A549 (cell line): ENCODE results near the gene OR7G3. TPM values are rescaled to one million over a fixed set of nuclear protein-coding genes. Genes with fewer than 3 reads are reported as not detected.

Experiments
- ATAC-seq, 2 experiments: fragments of 200-7000 bp in 1 of 2; fragments of >200 bp in 1 of 2; cut with Nextera tagmentation in 1 of 2; cut with Tn5 transposase in 1 of 2; 3 replicates each; pipeline versions ENCODE4 v1.8.0 to v1.9.1; 2018 to 2020; ENCODE audit warnings: mild to moderate bottlenecking in 1 of 2, moderate library complexity in 1 of 2
- CTCF ChIA-PET: fragments of 300-600 bp; sonication (Branson Sonifier 250); formaldehyde crosslinking; extraction: SDS; loops from one replicate; lab custom pipeline; 2021; ENCODE audit warnings: antibody characterized with exemption, inconsistent platforms; lab: Yijun Ruan, JAX
- POLR2A ChIA-PET: fragments of 350-600 bp; formaldehyde crosslinking; extraction: SDS; loops from one replicate; lab custom pipeline; 2021; ENCODE audit warnings: antibody characterized with exemption, inconsistent platforms; lab: Yijun Ruan, JAX
- DNase-seq, 2 experiments: peaks; one replicate each; pipeline versions ENCODE4 v3.0.0 to v3.0.0-alpha.2; 2011 to 2016; ENCODE audit warnings: low read depth in 1 of 2, low spot score in 1 of 2
- FAIRE-seq: peaks from 2 replicates; lab custom pipeline; 2011; peaks lifted over from hg19 to GRCh38; lab: Jason Lieb, UNC
- H3K27ac ChIP-seq, 2 experiments: fragments of >200 bp; sonication (Bioruptor Twin); formaldehyde crosslinking; 3 replicates each; pipeline ENCODE4 v1.5.1; 2016 to 2017
- H3K4me1 ChIP-seq: fragments of >200 bp; sonication (Bioruptor Twin); formaldehyde crosslinking; 3 replicates; pipeline ENCODE4 v1.6.1; 2016
- H3K4me2 ChIP-seq: fragments of >200 bp; sonication (Bioruptor Twin); formaldehyde crosslinking; 3 replicates; pipeline ENCODE4 v1.6.1; 2016
- H3K4me3 ChIP-seq: fragments of >200 bp; sonication (Bioruptor Twin); formaldehyde crosslinking; 3 replicates; pipeline ENCODE4 v1.5.1; 2016
- H3K9me3 ChIP-seq: fragments of >200 bp; sonication (Bioruptor Twin); formaldehyde crosslinking; 3 replicates; pipeline ENCODE4 v1.6.1; 2016
- BHLHE40 ChIP-seq: IDR thresholded peaks from 2 replicates; pipeline ENCODE4 v1.6.1; 2012; ENCODE audit warnings: low read depth, low read length, inconsistent platforms
- CBX8 ChIP-seq: fragments of 200-600 bp; sonication (generic); IDR thresholded peaks from 2 replicates; pipeline ENCODE4 v1.6.1; 2016
- CEBPB ChIP-seq, 2 experiments: fragments of >200 bp in 1 of 2; sonication (Bioruptor Twin) in 1 of 2; formaldehyde crosslinking in 1 of 2; IDR thresholded peaks; 2 replicates each; pipeline ENCODE4 v1.6.1; 2012 to 2016
- CHD2 ChIP-seq: fragments of 150-350 bp; IDR thresholded peaks from 2 replicates; pipeline ENCODE4 v1.6.1; 2014; ENCODE audit warnings: low read length; ENCODE audit not compliant: partially characterized antibody
- CTCF ChIP-seq: fragments of >200 bp; sonication (Bioruptor Twin); formaldehyde crosslinking; IDR thresholded peaks from 3 replicates; pipeline ENCODE4 v1.5.1; 2016
- EHMT2 ChIP-seq: fragments of 200-600 bp; sonication (generic); IDR thresholded peaks from 2 replicates; pipeline ENCODE4 v1.6.1; 2016; ENCODE audit warnings: antibody characterized with exemption, low read depth, mild to moderate bottlenecking, moderate library complexity
- EP300 ChIP-seq, 2 experiments: fragments of >200 bp; sonication (Bioruptor Twin); formaldehyde crosslinking; IDR thresholded peaks; 2 replicates in 1 of 2; 3 replicates in 1 of 2; pipeline ENCODE4 v1.6.1; 2016 to 2017
- ESRRA ChIP-seq: fragments of 150-350 bp; IDR thresholded peaks from 2 replicates; pipeline ENCODE4 v1.6.1; 2014; ENCODE audit warnings: mild to moderate bottlenecking, low read length, borderline replicate concordance
- FOSB ChIP-seq: fragments of 250-450 bp; sonication (Bioruptor Pico); IDR thresholded peaks from 2 replicates; pipeline ENCODE4 v1.5.0; 2020; ENCODE audit warnings: mild to moderate bottlenecking, moderate library complexity
- FOSL2 ChIP-seq, 2 experiments: fragments of 450-650 bp in 1 of 2; fragments of >200 bp in 1 of 2; sonication (Bioruptor Twin) in 1 of 2; formaldehyde crosslinking; IDR thresholded peaks; 2 replicates each; pipeline versions ENCODE4 v1.5.0 to v1.6.1; 2016 to 2020; ENCODE audit warnings: mild to moderate bottlenecking in 1 of 2, moderate library complexity in 1 of 2
- FOXS1 ChIP-seq: fragments of 250-450 bp; sonication (Bioruptor Pico); IDR thresholded peaks from 2 replicates; pipeline ENCODE4 v1.5.0; 2020; ENCODE audit warnings: mild to moderate bottlenecking, moderate library complexity
- HMGXB4 ChIP-seq: fragments of 250-450 bp; sonication (Bioruptor Pico); IDR thresholded peaks from 2 replicates; pipeline ENCODE4 v1.5.0; 2021; ENCODE audit warnings: mild to moderate bottlenecking, moderate library complexity, borderline replicate concordance
- HOXA7 ChIP-seq: fragments of 250-450 bp; sonication (Bioruptor Pico); IDR thresholded peaks from 2 replicates; pipeline ENCODE4 v1.5.0; 2020; ENCODE audit warnings: mild to moderate bottlenecking, moderate library complexity
- JUN ChIP-seq, 2 experiments: fragments of >200 bp; sonication (Bioruptor Twin); formaldehyde crosslinking; IDR thresholded peaks; 2 replicates in 1 of 2; 3 replicates in 1 of 2; pipeline ENCODE4 v1.6.1; 2016 to 2017
- JUNB ChIP-seq: fragments of >200 bp; sonication (Bioruptor Twin); formaldehyde crosslinking; IDR thresholded peaks from 2 replicates; pipeline ENCODE4 v1.6.1; 2016
- KDM1A ChIP-seq: fragments of 200-600 bp; sonication (generic); IDR thresholded peaks from 2 replicates; pipeline ENCODE4 v1.6.1; 2016; ENCODE audit warnings: low read depth, mild to moderate bottlenecking
- MAFK ChIP-seq: fragments of 450-650 bp; IDR thresholded peaks from 2 replicates; pipeline ENCODE4 v1.6.1; 2014; ENCODE audit not compliant: partially characterized antibody
- MYC ChIP-seq: IDR thresholded peaks from 2 replicates; pipeline ENCODE4 v1.6.1; 2012; ENCODE audit warnings: mild to moderate bottlenecking, inconsistent platforms, low read length, improper control_type of control experiment, borderline replicate concordance
- NR3C1 ChIP-seq: fragments of >200 bp; sonication (Bioruptor Twin); formaldehyde crosslinking; IDR thresholded peaks from 3 replicates; pipeline ENCODE4 v1.6.1; 2017
- PHF8 ChIP-seq: fragments of 200-600 bp; sonication (generic); IDR thresholded peaks from 2 replicates; pipeline ENCODE4 v1.6.1; 2016; ENCODE audit warnings: low read depth, mild to moderate bottlenecking, antibody characterized with exemption, moderate library complexity, borderline replicate concordance
- POLR2AphosphoS2 ChIP-seq: conservative IDR thresholded peaks from 2 replicates; pipeline ENCODE4 v1.6.1; 2012; ENCODE audit warnings: low read length, improper control_type of control experiment, inconsistent platforms
- RARB ChIP-seq: fragments of 250-450 bp; sonication (Bioruptor Pico); IDR thresholded peaks from 2 replicates; pipeline ENCODE4 v1.8.0; 2021; ENCODE audit warnings: mild to moderate bottlenecking, moderate library complexity
- RCOR1 ChIP-seq: fragments of 150-350 bp; IDR thresholded peaks from 2 replicates; pipeline ENCODE4 v1.6.1; 2014; ENCODE audit warnings: antibody characterized with exemption, low read length, low read depth
- SREBF2 ChIP-seq: fragments of 450-650 bp; IDR thresholded peaks from 2 replicates; pipeline ENCODE4 v1.6.1; 2014; ENCODE audit warnings: mild to moderate bottlenecking, moderate library complexity
- TFCP2L1 ChIP-seq: fragments of 250-450 bp; sonication (Bioruptor Pico); IDR thresholded peaks from 2 replicates; pipeline ENCODE4 v1.5.0; 2021; ENCODE audit warnings: mild to moderate bottlenecking
- ZC3H11A ChIP-seq: fragments of 450-650 bp; IDR thresholded peaks from 2 replicates; pipeline ENCODE4 v1.6.1; 2014; ENCODE audit warnings: antibody characterized with exemption, mild to moderate bottlenecking
- ZFP36 ChIP-seq: fragments of 450-650 bp; IDR thresholded peaks from 2 replicates; pipeline ENCODE4 v1.6.1; 2014; ENCODE audit warnings: borderline replicate concordance; ENCODE audit not compliant: partially characterized antibody
- WGBS: methylation state at CpG from one replicate; pipeline ENCODE4 v1.1.6; 2017; ENCODE audit errors: missing lambda C conversion rate; 5-methylcytosine and 5-hydroxymethylcytosine counted together
- polyA plus RNA-seq, 4 experiments: library from polyadenylated mRNA; depleted of rRNA in 3 of 4; stranded (reverse); fragments of >200 nt; fragmentation: RNase III in 1 of 4; extraction: RNeasy Plus Mini Kit Qiagen cat#74134 plus additional on column Dnase treatment in 1 of 4; gene quantifications; 2 replicates in 3 of 4; 3 replicates in 1 of 4; pipeline ENCODE4 v1.2.3, GENCODE V29; 2011 to 2017
- TF ChIP-seq, protein P1 (sequence below): fragments of >200 bp; sonication (Bioruptor Twin); formaldehyde crosslinking; IDR thresholded peaks from 3 replicates; pipeline ENCODE4 v1.6.1; 2016
- TF ChIP-seq, protein P2 (sequence below): fragments of 200-600 bp; sonication (generic); IDR thresholded peaks from 2 replicates; pipeline ENCODE4 v1.6.1; 2016; ENCODE audit warnings: antibody characterized with exemption, mild to moderate bottlenecking, moderate library complexity
- TF ChIP-seq, protein P3 (sequence below): IDR thresholded peaks from 2 replicates; pipeline ENCODE4 v1.6.1; 2012; ENCODE audit warnings: low read depth, borderline replicate concordance
- TF ChIP-seq, protein P4 (sequence below): IDR thresholded peaks from 2 replicates; pipeline ENCODE4 v1.6.1; 2012
- TF ChIP-seq, protein P5 (sequence below): fragments of >200 bp; sonication (Bioruptor Twin); formaldehyde crosslinking; IDR thresholded peaks from 2 replicates; pipeline ENCODE4 v1.6.1; 2016

Gene OR7G3
- polyA plus RNA-seq, 2 of the 4 experiments (the other 2 are of a cell fraction) = not detected

- Histone ChIP-seq H3K4me2 (peak within 1 kb of the TSS; percentile 76), H3K27ac (peak within 1 kb of the TSS; percentile 90 to 93), H3K9me3 (peaks cover 42% of the 10 kb centered on the region), H3K4me1 (no peaks in the 10 kb centered on the region), H3K4me3 (peak within 1 kb of the TSS; percentile 86)
- DNase-seq (peak; percentile 73 to 91), FAIRE-seq (no peak), ATAC-seq (peak; percentile 99)
- WGBS = 2% methylated on average over 33 of the region's 43 CpGs
- POLR2A ChIA-PET = no interaction called here
- CTCF ChIA-PET = no interaction called here
- TF ChIP-seq, protein P1, sequence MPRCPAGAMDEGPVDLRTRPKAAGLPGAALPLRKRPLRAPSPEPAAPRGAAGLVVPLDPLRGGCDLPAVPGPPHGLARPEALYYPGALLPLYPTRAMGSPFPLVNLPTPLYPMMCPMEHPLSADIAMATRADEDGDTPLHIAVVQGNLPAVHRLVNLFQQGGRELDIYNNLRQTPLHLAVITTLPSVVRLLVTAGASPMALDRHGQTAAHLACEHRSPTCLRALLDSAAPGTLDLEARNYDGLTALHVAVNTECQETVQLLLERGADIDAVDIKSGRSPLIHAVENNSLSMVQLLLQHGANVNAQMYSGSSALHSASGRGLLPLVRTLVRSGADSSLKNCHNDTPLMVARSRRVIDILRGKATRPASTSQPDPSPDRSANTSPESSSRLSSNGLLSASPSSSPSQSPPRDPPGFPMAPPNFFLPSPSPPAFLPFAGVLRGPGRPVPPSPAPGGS = no peak
- TF ChIP-seq MAFK = peak; percentile 15
- TF ChIP-seq CTCF = no peak
- no peak for TF ChIP-seq EP300 (IDR thresholded peaks at IDR 0.05)
- TF ChIP-seq CBX8 = no peak
- TF ChIP-seq SREBF2 = no peak
- no peak for TF ChIP-seq HMGXB4 (CRISPR knock-in tag)
- no peak for TF ChIP-seq CEBPB (IDR thresholded peaks at IDR 0.05)
- no peak for TF ChIP-seq HOXA7 (CRISPR knock-in tag)
- peak; percentile 62 for TF ChIP-seq PHF8
- TF ChIP-seq CHD2 = peak; percentile 92
- TF ChIP-seq NR3C1 = no peak
- TF ChIP-seq, protein P2, sequence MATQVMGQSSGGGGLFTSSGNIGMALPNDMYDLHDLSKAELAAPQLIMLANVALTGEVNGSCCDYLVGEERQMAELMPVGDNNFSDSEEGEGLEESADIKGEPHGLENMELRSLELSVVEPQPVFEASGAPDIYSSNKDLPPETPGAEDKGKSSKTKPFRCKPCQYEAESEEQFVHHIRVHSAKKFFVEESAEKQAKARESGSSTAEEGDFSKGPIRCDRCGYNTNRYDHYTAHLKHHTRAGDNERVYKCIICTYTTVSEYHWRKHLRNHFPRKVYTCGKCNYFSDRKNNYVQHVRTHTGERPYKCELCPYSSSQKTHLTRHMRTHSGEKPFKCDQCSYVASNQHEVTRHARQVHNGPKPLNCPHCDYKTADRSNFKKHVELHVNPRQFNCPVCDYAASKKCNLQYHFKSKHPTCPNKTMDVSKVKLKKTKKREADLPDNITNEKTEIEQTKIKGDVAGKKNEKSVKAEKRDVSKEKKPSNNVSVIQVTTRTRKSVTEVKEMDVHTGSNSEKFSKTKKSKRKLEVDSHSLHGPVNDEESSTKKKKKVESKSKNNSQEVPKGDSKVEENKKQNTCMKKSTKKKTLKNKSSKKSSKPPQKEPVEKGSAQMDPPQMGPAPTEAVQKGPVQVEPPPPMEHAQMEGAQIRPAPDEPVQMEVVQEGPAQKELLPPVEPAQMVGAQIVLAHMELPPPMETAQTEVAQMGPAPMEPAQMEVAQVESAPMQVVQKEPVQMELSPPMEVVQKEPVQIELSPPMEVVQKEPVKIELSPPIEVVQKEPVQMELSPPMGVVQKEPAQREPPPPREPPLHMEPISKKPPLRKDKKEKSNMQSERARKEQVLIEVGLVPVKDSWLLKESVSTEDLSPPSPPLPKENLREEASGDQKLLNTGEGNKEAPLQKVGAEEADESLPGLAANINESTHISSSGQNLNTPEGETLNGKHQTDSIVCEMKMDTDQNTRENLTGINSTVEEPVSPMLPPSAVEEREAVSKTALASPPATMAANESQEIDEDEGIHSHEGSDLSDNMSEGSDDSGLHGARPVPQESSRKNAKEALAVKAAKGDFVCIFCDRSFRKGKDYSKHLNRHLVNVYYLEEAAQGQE = peak; percentile 86
- TF ChIP-seq TFCP2L1 (CRISPR knock-in tag) = no peak
- no peak for TF ChIP-seq FOSL2 (IDR thresholded peaks at IDR 0.05)
- TF ChIP-seq FOSL2 (CRISPR knock-in tag; IDR thresholded peaks at IDR 0.05) = no peak
- no peak for TF ChIP-seq ZFP36
- TF ChIP-seq BHLHE40 = no peak
- TF ChIP-seq, protein P3, sequence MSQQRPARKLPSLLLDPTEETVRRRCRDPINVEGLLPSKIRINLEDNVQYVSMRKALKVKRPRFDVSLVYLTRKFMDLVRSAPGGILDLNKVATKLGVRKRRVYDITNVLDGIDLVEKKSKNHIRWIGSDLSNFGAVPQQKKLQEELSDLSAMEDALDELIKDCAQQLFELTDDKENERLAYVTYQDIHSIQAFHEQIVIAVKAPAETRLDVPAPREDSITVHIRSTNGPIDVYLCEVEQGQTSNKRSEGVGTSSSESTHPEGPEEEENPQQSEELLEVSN = 0 out of 2 replicates have a peak, but pooled peaks have one; percentile 43
- no peak for TF ChIP-seq MYC
- TF ChIP-seq RARB (CRISPR knock-in tag) = no peak
- TF ChIP-seq ZC3H11A = no peak
- TF ChIP-seq EHMT2 = no peak
- TF ChIP-seq FOXS1 (CRISPR knock-in tag) = no peak
- TF ChIP-seq RCOR1 = no peak
- TF ChIP-seq, protein P4, sequence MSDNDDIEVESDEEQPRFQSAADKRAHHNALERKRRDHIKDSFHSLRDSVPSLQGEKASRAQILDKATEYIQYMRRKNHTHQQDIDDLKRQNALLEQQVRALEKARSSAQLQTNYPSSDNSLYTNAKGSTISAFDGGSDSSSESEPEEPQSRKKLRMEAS = peak; percentile 69
- no peak for TF ChIP-seq POLR2AphosphoS2
- no peak for TF ChIP-seq FOSB (CRISPR knock-in tag)
- no peak for TF ChIP-seq KDM1A
- TF ChIP-seq JUNB = no peak
- TF ChIP-seq ESRRA = no peak
- TF ChIP-seq, protein P5, sequence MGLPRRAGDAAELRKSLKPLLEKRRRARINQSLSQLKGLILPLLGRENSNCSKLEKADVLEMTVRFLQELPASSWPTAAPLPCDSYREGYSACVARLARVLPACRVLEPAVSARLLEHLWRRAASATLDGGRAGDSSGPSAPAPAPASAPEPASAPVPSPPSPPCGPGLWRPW = no peak
- peak; percentile 32 to 76; a peak in 2 of 5 replicates for TF ChIP-seq JUN (IDR thresholded peaks at IDR 0.05)
Measured at GRCh38 chr19:9140159-9140874, 13.6 kb upstream of the OR7G3 start, which contains the start of gene ZNF317. Gene ZNF317, plus strand, starts transcription at chr19:9140397. Its CDS starts 15,620 bp downstream, at chr19:9156017.
